Left hindlimb (tissue), 1 donor: Measurements from ENCODE around the gene GHITM.
A peak's percentile ranks its signal among the peaks of the same experiment; 100 is the strongest.
"Not testable (repeated sequence)": the region's sequence is repeated elsewhere in the genome, so short reads cannot be mapped to it uniquely, and the experiment has no call there.

Source experiments
- DNase-seq: peaks from one replicate; pipeline ENCODE4 v3.0.0-alpha.2; 2018

GHITM gene, protein sequence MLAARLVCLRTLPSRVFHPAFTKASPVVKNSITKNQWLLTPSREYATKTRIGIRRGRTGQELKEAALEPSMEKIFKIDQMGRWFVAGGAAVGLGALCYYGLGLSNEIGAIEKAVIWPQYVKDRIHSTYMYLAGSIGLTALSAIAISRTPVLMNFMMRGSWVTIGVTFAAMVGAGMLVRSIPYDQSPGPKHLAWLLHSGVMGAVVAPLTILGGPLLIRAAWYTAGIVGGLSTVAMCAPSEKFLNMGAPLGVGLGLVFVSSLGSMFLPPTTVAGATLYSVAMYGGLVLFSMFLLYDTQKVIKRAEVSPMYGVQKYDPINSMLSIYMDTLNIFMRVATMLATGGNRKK

DNA sequence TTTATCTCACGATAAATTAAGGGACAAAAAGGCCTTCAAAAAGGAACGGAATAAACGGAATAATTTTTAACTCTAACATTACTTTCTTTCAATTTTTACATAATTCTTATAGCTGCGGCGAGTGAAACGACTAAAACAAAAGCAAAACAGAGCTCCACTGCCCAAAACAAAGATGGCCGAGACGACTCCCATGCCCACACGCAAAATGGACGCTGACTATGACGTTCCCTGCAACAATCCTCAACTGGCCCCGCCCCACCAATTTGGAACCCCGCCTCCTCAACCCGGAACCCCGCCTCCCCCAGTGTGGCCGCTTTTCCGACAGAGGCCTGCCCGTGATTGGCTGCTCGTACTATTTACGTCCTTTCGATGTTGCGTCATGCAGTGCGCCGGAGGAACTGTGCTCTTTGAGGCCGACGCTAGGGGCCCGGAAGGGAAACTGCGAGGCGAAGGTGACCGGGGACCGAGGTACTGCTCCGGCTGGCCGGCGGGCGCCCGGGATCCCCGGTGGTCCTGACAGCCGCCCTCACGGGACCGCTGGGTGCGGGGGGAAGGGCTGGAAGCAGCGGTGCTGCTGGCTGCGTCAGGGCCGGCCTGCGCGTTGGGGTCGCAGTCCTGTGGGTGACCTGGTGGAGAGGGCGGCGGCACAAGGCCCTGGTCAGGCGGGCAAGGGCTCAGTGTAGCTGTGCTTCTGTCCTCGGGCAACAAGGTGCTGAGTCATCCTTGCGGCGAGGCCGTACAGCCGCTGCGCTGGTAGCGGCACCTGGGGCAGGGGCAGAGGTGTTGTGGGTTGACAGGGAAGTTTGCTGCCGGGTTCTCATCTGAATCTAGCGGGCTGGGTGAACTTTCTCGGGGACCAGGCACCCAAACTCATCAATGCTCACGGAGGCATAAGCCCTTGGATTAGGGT is at the start of gene GHITM:
Gene GHITM (plus strand): TSS at position 384 of the 910 bp plus-strand sequence. CDS start 1,992 bp downstream, outside the sequence.
- peak; percentile 100 for DNase-seq

DNA sequence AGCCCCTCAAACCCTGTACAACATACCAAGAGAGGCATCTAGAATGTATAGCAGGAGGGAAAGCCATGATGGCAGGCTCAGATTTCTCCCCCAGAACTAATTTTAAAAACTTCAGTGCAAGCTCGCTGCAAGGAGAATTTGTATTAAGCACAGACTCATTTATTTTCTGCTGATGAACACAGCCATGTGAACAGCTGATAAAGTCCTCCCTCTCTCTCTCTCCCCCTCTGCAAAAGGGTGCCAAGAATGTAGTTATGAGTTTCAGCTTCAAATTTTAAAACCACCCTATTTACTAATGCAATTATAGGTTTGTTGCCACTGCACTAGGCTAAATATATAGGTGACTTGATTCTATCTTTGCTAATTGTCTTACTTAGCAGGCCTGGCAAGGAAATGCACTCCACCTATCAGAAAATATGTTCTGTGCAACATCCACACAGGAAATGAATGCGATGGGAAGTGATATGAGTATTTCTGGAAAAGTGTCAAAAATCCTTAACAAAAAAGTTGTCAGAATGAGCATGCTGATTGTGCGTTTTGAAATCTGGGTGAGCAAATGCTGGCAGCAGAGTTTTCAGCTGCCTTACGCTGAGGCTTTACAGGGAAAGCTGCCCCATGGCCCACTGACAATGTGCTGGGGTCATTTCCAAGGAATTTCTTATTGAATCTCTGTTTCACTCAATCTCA is 43.4 kb upstream of the GHITM start:
- no peak for DNase-seq

DNA sequence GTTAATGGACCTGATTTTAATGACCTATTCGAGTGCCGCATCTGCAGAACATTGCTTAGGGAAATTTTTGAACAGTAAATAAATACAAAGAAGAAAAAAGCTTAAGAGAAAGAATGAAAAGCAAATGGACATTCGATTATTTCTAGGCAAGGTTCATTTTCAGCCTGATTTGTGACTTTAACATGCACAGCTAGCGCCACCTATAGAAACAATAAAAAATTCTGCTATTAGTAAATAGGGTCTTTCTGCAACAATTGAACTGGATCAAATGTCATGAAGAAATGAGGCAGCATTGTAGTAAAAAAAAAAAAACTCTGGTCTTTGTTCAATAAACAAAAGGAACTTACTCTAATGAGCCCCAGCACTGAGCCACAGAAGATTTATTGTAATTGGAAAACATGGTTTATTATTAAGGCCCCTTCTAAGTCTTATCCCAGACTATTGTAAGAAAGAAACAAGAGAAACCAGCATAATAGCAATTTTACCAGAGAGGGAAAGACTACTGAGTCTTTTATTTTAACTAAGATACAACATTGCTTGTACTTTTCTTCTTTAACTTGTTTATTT is 41.4 kb upstream of the GHITM start:
- no peak for DNase-seq

DNA sequence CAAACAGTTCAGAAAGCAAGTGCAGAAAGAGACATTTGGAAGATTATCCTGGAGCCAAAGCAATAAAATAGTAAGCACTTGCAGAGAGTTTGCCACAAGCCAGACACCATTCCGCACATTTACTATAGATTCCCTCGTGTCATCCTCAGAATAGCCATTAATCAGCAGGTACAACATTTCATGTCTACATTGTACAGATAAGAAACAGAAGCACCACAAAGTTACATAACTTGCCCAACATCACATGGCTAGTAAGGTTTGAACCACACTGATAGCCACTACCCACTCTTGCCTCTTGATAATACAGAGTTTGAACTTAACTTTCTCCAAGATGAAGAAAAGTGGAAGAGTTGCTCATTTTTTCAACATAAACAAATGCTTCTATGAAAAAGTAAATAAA is 40.6 kb upstream of the GHITM start:
- no peak for DNase-seq

DNA sequence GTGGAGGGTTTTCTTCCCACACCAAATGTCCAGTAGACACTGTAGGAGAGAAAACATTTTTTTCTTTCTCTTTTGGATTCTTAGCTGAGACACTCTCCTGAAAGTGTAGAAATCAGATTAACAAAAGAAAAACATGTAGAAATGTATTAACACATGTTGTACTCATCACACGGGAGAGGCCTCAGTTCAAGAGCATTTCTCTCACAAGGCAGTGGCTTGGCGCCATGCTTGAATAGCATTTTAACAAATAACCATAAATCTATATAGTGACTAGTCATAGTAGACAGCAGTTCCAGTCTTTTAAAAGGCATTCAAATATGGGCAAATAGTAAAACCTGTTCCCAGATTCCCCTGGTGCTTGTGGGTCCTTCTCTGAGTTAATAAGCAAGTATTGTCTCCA is 38.3 kb upstream of the GHITM start:
- DNase-seq: no peak

DNA sequence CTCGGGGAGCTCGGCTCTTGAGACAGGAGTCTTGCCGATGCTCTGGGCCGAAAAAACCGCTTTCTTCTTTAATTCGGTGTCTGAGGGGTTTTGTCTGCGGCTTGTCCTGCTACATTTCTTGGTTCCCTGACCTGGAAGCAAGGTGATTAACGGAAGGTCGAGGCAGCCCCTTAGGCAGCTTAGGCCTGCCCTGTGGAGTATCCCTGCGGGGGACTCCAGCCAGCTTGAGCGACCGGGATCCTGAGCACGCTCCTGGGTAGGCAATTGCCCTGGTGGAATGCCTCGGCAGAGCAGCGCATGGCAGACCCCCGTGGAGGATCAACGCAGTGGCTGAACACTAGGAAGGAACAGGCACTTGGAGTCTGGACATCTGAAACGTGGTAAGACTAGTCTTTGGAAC is 30.5 kb upstream of the GHITM start:
- no peak for DNase-seq

DNA sequence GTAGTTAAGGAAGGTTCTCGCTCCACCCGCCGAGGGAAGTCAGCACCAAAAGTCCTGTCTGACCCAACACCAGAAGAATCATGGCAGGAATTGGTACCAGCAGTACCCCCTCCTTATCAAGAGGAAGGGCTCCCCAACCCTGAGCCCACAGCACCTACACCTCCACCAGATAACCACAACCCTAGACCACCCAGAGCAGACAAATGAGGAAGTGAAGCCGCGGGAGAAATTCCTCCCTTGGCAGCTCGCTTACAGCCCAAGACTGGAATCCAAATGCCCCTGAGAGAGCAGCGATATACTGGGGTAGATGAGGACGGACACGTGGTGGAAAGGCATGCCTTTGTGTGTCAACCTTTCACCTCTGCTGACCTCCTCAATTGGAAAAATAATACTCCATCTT is 29.5 kb upstream of the GHITM start:
- not testable (repeated sequence) for DNase-seq

DNA sequence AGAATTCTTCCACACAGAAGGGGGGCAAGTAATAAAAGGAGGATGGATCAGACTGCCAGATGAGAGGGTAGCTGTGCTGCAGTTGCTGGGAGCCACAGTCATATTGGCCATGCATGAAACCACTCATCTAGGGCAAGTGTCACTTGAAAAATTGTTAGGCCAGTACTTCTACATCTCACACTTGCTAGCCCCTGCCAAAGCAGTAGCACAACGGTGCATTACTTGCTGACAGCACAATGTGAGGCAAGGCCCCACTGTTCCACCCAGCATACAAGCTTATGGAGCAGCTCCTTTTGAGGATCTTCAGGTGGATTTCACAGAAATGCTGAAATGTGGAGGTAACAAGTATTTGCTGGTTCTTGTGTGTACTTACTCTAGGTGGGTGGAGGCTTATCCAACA is 25.8 kb upstream of the GHITM start:
- not testable (repeated sequence) for DNase-seq

DNA sequence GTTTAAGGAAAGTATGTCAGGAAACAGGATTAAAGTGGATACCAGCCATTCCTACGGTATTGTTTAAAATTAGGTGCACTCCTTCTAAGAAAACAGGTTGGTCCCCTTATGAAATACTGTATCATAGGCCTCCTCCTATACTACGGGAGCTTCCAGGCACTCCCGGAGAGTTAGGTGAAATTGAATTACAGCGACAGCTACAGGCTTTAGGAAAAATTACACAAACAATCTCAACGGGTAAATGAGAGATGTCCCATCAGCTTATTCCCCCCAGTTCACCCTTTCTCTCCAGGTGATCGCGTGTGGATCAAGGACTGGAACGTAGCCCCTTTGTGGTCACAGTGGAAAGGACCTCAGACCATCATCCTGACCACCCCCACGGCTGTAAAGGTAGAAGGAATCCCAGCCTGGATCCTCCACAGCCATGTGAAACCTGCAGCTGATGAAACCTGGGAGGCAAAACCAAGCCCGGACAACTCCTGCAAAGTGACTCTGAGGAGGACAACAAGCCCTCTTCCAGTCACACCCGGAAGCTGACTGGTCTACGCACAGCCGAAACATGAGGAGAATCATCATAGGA is 25.1 kb upstream of the GHITM start:
- DNase-seq: no peak

DNA sequence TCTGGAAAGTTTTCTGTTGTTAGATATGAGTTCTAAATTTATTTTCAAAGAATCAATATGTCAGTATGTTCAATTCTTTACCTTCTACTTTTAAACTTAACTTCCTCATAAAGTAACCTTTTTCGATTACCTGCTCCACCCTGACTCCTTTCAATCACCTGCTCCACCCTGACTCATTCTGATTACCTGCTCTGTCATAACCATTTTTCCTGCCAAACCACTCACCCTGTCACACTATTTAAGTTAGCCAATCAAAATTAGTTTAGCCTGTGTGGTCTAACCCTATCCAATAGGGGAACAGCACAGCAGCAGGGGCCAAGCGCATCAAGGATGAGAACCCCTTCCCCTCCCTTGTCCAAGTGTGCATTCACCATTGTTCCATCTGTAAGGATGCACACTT is 22.1 kb upstream of the GHITM start:
- DNase-seq: not testable (repeated sequence)

DNA sequence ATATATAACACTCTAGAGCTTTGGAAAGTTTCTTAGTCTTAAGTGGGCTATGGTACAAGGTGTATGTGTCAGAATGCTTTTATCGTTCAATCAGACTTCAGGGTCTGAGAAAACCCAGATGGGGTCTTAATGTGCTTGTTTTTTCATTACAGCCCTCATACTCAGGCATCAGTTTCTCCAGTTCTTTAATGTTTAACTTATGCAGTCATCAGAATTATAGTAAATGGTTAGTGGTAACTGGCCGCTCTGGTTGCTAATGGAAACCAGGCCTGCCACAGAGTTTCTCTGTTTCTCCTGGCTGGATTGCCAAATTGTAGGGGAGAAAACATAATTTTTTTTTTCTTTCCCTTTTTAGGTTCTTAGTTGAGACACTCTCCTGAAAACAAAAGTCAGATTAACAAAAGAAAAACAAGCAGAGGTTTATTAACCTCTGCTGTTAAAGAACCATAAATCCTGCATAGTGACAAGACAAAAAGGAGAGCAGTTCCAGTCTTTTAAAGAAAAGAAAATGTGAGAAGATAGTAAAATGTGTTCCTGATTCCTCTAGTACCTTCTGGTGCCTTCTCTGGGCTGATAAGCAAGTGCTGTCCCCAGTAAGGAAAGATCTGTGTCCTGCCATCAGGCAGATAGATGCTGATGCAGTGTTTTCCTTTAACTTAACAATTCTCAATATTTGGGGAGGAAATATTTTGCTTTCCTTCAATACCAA is 21.5 kb upstream of the GHITM start:
- DNase-seq: no peak

DNA sequence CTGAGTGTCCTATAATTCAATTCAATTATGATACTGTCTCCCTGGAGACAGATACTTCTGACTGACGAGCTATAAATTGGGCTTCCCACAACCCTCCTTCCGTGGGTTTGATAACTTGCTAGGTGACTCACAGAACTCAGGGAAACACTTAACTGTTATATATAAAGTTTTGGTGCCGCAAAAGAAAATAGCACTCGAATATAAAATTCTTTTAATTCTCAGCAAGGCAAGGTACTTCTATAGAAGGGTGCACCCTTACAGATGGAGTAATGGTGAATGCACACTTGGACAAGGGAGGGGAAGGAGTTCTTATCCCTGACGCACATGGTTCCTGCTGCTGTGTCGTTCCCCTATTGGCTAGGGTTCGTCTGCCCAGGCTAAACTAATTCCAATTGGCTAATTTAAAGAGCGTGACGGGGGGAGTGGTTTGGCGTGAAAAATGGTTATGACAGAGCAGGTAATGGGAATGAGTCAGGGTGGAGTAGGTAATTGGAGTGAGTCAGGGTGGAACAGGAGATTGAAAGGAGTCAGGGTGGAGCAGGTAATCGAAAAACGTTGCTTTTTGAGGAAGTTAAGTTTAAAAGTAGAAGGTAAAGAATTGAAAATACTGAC is 20.8 kb upstream of the GHITM start:
- DNase-seq: no peak

DNA sequence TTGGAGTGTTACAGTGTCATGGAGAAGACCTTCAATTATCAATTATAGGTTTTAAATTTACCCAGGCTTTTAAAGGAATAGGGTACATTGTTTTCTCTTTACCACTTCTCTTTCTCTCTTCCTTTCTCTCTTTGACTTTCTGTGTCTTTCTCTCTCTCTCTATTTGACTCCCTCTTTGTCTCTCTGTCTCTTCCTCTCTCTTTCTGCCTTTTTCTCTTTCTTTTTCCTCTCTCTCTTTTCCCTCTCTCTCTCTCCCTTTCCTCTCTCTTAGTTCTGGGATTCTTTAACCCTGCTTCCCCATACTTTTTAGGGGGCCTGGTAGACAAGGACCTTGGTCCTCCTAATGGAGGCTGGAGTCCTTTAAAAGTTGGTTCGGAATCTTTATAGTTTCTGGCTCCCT is 15.9 kb upstream of the GHITM start:
- no peak for DNase-seq

DNA sequence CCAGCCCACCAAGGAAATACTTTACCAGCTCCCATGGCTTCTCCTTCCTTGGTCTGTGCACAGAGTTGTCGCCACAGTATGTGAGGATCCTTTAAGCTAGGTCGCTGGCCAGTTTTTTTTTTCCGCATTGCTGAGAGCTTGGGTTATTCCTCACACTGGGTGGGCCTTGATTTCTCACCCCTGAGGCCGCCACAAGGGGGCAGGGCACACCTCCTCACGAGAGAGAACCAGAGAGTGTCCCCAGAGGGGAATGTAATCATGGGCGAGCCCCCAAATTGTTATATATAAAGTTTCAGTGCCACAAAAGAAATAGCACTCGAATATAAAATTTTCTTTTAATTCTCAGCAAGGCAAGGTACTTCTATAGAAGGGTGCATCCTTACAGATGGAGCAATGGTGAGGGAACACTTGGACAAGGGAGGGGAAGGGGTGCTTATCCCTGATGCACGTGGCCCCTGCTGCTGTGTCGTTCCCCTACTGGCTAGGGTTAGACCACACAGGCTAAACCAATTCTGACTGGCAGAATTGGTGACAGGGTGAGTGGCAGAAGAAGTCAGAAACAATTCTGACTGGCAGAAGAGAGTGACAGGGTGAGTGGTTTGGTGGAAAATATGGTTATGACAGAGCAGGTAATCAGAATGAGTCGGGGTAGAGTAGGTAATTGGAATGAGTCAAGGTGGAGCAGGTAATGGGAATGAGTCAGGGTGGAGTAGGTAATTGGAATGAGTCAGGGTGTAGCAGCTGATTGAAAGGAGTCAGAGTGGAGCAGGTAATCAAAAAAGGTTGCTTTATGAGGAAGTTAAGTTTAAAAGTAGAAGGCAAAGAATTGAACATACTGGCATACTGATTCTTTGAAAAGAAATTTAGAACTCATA is 13.2 kb upstream of the GHITM start:
- DNase-seq: not testable (repeated sequence)

DNA sequence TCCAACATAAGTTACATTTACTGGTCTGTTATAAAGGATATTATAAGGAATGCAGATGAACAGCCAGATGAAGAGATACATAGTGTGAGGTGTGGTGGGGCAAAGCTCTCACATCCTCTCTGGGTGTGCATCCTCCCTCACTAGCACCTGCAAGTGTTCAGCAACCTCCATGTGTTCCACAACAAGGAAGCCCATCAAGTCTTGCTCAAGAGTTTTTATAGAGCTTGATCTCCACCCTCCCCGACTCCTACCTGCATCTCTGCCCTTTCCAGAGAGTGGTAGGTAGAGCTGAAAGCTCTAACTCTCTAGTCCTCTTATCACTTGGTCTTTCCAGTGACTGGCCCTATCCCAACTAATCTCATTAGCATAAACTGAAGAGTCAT is 12.5 kb upstream of the GHITM start:
- no peak for DNase-seq

DNA sequence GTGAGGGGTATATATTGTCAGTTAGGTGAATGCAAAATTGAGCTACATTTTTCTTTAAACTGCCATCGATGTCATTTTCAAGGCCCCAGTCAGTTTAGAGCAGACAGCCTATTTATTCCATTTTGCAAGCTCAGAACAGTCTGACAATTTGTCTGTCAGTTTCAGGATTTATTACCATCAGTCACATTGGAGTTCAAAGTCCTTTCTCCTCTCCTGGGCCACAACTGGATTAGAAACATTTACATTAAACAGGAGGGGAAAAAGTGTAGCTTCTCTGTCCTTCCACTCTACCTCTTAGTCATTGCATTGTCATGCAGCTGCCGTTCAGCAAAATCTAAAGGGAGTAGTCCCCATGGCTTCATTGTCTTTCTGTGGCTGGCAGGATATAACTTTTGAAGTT is 3.5 kb upstream of the GHITM start:
- no peak for DNase-seq

DNA sequence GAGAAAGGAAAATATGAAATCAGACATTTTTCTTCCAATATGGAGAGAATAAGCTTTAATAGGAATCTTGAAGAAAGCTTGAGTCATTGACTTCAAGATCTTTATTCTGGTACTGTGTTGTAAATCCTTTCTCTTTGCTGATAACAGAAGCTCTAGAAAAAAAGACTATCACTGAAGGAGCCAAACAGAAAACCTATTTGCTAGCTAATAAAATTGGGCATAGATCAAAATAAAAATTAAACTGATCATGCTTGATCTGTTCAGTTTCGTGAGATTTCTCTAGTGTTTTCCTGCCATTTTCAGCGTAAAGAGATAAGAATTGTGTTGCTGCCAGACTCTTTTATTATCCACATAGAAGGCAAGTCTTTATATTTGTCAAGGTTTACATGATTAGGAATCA is 1.5 kb upstream of the GHITM start:
- no peak for DNase-seq

DNA sequence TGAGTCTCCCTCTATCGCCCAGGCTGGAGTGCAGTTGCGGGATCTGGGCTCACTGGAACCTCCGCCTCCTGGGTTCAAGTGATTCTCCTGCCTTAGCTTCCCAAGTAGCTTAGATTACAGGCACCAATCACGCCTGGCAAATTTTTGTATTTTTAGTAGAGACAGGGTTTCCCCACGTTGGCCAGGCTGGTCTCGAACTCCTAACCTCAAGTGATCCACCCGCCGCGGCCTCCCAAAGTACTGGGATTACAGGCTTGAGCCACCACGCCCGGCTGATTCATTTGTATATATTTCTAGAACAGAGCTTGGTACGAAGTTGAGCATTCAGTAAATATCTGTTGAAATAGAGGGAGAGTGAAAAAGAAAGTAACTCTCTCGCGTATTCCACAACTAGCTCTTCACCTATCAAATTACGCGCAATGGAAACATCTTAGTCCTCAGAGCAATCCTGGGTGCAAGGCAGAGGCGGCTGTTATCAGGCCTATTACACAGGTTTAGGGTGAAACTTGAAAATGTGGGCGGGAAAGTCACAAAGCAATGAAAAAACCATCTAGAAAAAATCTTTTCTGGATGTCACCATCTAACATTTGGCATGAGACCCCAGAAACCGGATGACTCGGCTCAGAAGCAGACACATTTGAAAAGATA is 707 bp upstream of the GHITM start:
- no peak for DNase-seq

DNA sequence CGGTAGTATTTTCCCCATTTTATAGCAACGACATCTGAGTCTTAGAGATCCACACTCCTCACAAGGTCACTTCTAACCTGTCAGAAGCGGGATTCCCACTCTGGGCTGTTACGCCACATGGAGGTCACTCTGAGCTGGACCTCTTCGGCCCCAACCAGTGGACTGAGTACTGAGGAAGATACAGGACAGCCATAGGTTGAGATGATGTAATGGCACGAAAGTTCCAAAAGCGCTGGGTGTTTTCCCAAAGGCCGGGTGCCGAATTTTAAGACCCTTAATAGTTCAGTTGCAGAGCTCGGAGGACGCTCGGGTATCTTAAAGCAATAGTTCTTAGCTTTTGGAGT is 699 bp downstream of the GHITM start:
- no peak for DNase-seq

DNA sequence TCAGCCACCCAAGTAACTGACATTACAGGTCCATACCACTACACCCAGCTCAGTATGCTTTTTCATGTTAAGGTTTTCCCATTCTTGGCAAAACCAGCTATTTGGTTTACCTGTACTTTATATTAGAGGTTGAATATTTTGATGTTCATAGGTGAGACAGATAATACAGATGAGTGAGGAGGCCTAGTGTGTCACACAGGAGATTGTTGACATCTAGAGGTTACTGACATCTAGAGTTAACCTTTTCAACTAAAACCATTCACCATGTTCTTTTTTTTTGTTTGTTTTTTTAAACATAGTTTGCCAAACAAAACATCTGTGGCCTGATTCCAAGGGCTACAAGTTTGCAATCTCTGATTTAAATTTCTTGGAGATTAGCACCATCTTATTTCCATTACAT is 8.0 kb downstream of the GHITM start:
- DNase-seq: no peak
